Measurements from ENCODE around the gene CERK.

CERK gene

GRCh38 chr22:46749682-46750529, 11.9 kb upstream of the CERK start:
- TF ChIP-seq CTCF (IDR thresholded peaks at IDR 0.05; ENCODE audit: control insufficient read depth, extremely low read depth, insufficient read depth) = no peak

GRCh38 chr22:46748908-46749675, 11.0 kb upstream of the CERK start:
- no peak for TF ChIP-seq CTCF (IDR thresholded peaks at IDR 0.05; ENCODE audit: control insufficient read depth, extremely low read depth, insufficient read depth)
- no peak for DNase-seq (ENCODE audit: low read depth)
- no peak overlapping the region for H3K4me3 ChIP-seq (ENCODE audit: low read depth, low read length)

More at GRCh38 chr22:46749682-46750529, 11.9 kb upstream of the CERK start:
- H3K4me3 ChIP-seq (ENCODE audit: low read depth, low read length) = no peak overlapping the region
- DNase-seq (ENCODE audit: low read depth) = no peak

GRCh38 chr22:46748206-46748907, 10.3 kb upstream of the CERK start:
- H3K4me3 ChIP-seq (ENCODE audit: low read depth, low read length) = no peak overlapping the region
- no peak for DNase-seq (ENCODE audit: low read depth)
- no peak for TF ChIP-seq CTCF (IDR thresholded peaks at IDR 0.05; ENCODE audit: control insufficient read depth, extremely low read depth, insufficient read depth)

- no peak overlapping the region for H3K4me3 ChIP-seq (ENCODE audit: low read depth, low read length)
- no peak for DNase-seq (ENCODE audit: low read depth)
- TF ChIP-seq CTCF (IDR thresholded peaks at IDR 0.05; ENCODE audit: control insufficient read depth, extremely low read depth, insufficient read depth) = no peak
These were observed 9.6 kb upstream of the CERK start for GRCh38 chr22:46747646-46748045.

- H3K4me3 ChIP-seq (ENCODE audit: low read depth, low read length) = no peak overlapping the region
- TF ChIP-seq CTCF (IDR thresholded peaks at IDR 0.05; ENCODE audit: control insufficient read depth, extremely low read depth, insufficient read depth) = no peak
- no peak for DNase-seq (ENCODE audit: low read depth)
These were observed 8.6 kb upstream of the CERK start for GRCh38 chr22:46746620-46747019.

- no peak for TF ChIP-seq CTCF (IDR thresholded peaks at IDR 0.05; ENCODE audit: control insufficient read depth, extremely low read depth, insufficient read depth)
- H3K4me3 ChIP-seq (ENCODE audit: low read depth, low read length) = no peak overlapping the region
- DNase-seq (ENCODE audit: low read depth) = no peak
These were observed 8.1 kb upstream of the CERK start for GRCh38 chr22:46746192-46746591.

All from LNCaP clone FGC (cell line).